Small intestine (tissue), 7 donors: ENCODE data around the gene ZDHHC17. TPM values are rescaled to one million over a fixed set of nuclear protein-coding genes. Genes with fewer than 3 reads are reported as not detected.
A peak's percentile ranks its signal among the peaks of the same experiment; 100 is the strongest.

ENCODE experiments used
- DNase-seq, 2 donors: peaks; one replicate each; pipeline versions ENCODE4 v3.0.0 to v3.0.0-alpha.2; 2013
- FAIRE-seq: peaks from 2 replicates; lab custom pipeline; 2012; peaks lifted over from hg19 to GRCh38; lab: Jason Lieb, UNC
- H3K27ac ChIP-seq, 3 donors: one replicate each; pipeline ENCODE4 v1.5.1; 2013; ENCODE audit warnings: low read length in 2 of 3, mild to moderate bottlenecking in 2 of 3, control low read depth in 1 of 3, inconsistent platforms in 1 of 3, low read depth in 1 of 3, moderate library complexity in 1 of 3
- H3K27me3 ChIP-seq, 3 donors: one replicate each; pipeline ENCODE4 v1.6.1; 2013; ENCODE audit warnings: low read length in 3 of 3, inconsistent platforms in 1 of 3; ENCODE audit not compliant: control insufficient read depth in 3 of 3, insufficient read depth in 3 of 3
- H3K36me3 ChIP-seq, 3 donors: one replicate each; pipeline ENCODE4 v1.6.1; 2013; ENCODE audit warnings: low read length in 3 of 3, inconsistent platforms in 1 of 3, low read depth in 1 of 3, mild to moderate bottlenecking in 1 of 3, moderate library complexity in 1 of 3; ENCODE audit not compliant: control insufficient read depth in 3 of 3, insufficient read depth in 2 of 3
- H3K4me1 ChIP-seq, 3 donors: one replicate each; pipeline ENCODE4 v1.6.1; 2013; ENCODE audit warnings: low read length in 2 of 3, inconsistent platforms in 1 of 3, low read depth in 1 of 3, mild to moderate bottlenecking in 1 of 3, moderate library complexity in 1 of 3; ENCODE audit not compliant: control insufficient read depth in 3 of 3, insufficient read depth in 2 of 3
- H3K4me3 ChIP-seq, 3 donors: one replicate each; pipeline ENCODE4 v1.5.1; 2013; ENCODE audit warnings: low read length in 3 of 3, control low read depth in 1 of 3, inconsistent platforms in 1 of 3, low read depth in 1 of 3, mild to moderate bottlenecking in 1 of 3, moderate library complexity in 1 of 3
- H3K9me3 ChIP-seq, 2 donors: one replicate each; pipeline ENCODE4 v1.6.1; 2013; ENCODE audit warnings: low read depth in 1 of 2, low read length in 1 of 2; ENCODE audit not compliant: control insufficient read depth in 2 of 2, insufficient read depth in 1 of 2
- WGBS, 3 donors: extraction: QIAGEN DNeasy Blood & Tissue Kit; methylation state at CpG; one replicate each; pipeline ENCODE4 v1.1.7; 2013; 5-methylcytosine and 5-hydroxymethylcytosine counted together
- polyA plus RNA-seq, 4 donors: library from polyadenylated mRNA; stranded (reverse) in 3 of 4; unstranded in 1 of 4; fragments of 200-250 nt in 3 of 4; fragments of 120-200 nt in 1 of 4; gene quantifications; one replicate each; pipeline versions ENCODE4 v1.2.1 to v1.2.3, GENCODE V29; 2013
- donor health status: healthy with polysubstance abuse.
- donor health status: control.
- donor health status: control.
- donor health status: Bipolar disorder and iron deficiency.
- donor health status: healthy.

The ZDHHC17 gene
- polyA plus RNA-seq, 4 donors, result 2.2 to 33.0 (median 5.7) TPM

- Histone ChIP-seq H3K36me3 (no peaks in the 10 kb centered on the region), H3K4me3 (no peak overlapping the region), H3K27ac (no peak overlapping the region), H3K27me3 (no peaks in the 10 kb centered on the region), H3K9me3 (peaks cover 0 to 5% of the 10 kb centered on the region in 2 donors), H3K4me1 (peaks cover 0 to 6% (median 3%) of the 10 kb centered on the region in 3 donors)
- FAIRE-seq, result no peak
- no peak for DNase-seq
- WGBS, 3 donors, result 69 to 80% (median 77%) methylated on average over 3 of the region's 3 CpGs
Measured at GRCh38 chr12:76789335-76790050, 25.6 kb downstream of the ZDHHC17 start.

- Histone ChIP-seq H3K36me3 (no peaks in the 10 kb centered on the region), H3K27me3 (no peaks in the 10 kb centered on the region), H3K4me3 (no peak overlapping the region), H3K9me3 (peaks cover 0 to 5% of the 10 kb centered on the region in 2 donors), H3K27ac (no peak overlapping the region), H3K4me1 (peaks cover 0 to 3% (median 0%) of the 10 kb centered on the region in 3 donors)
- peak; percentile 98 for FAIRE-seq
- 49 to 52% (median 50%) methylated on average over 4 of the region's 4 CpGs for WGBS, 3 donors
- DNase-seq, result peak; percentile 32 to 33
Measured at GRCh38 chr12:76790564-76791552, 26.9 kb downstream of the ZDHHC17 start.

GRCh38 chr12:76792828-76793227, 28.9 kb downstream of the ZDHHC17 start:
- Histone ChIP-seq H3K4me3 (no peak overlapping the region), H3K9me3 (peaks cover 0 to 1% of the 10 kb centered on the region in 2 donors), H3K27me3 (no peaks in the 10 kb centered on the region), H3K36me3 (no peaks in the 10 kb centered on the region), H3K27ac (no peak overlapping the region), H3K4me1 (peaks cover 0 to 3% (median 0%) of the 10 kb centered on the region in 3 donors)
- DNase-seq (no peak), FAIRE-seq (no peak)
- 23 to 43% (median 38%) methylated on average over 1 of the region's 1 CpG for WGBS, 3 donors

- 95 to 98% (median 95%) methylated on average over 4 of the region's 4 CpGs for WGBS, 3 donors
- no peak overlapping the region for H3K4me3 ChIP-seq
- no peak overlapping the region for H3K27ac ChIP-seq
- no peaks in the 10 kb centered on the region for H3K4me1 ChIP-seq
- no peak for DNase-seq
- H3K27me3 ChIP-seq, result no peaks in the 10 kb centered on the region
- peaks cover 0 to 15% of the 10 kb centered on the region in 2 donors for H3K9me3 ChIP-seq
- peaks cover 0 to 10% (median 3%) of the 10 kb centered on the region in 3 donors for H3K36me3 ChIP-seq
- no peak for FAIRE-seq
Measured at GRCh38 chr12:76798864-76799263, 34.9 kb downstream of the ZDHHC17 start.

GRCh38 chr12:76799362-76799761, 35.4 kb downstream of the ZDHHC17 start:
- WGBS, 3 donors, result 92% methylated on average over 2 of the region's 2 CpGs
- Histone ChIP-seq H3K4me3 (no peak overlapping the region), H3K36me3 (peaks cover 0 to 10% (median 3%) of the 10 kb centered on the region in 3 donors), H3K27ac (no peak overlapping the region), H3K4me1 (no peaks in the 10 kb centered on the region), H3K27me3 (no peaks in the 10 kb centered on the region), H3K9me3 (peaks cover 0 to 15% of the 10 kb centered on the region in 2 donors)
- FAIRE-seq (no peak), DNase-seq (no peak)

- Histone ChIP-seq H3K4me3 (no peak overlapping the region), H3K4me1 (no peaks in the 10 kb centered on the region), H3K36me3 (peaks cover 0 to 19% (median 5%) of the 10 kb centered on the region in 3 donors), H3K9me3 (peaks cover 0 to 15% of the 10 kb centered on the region in 2 donors), H3K27me3 (no peaks in the 10 kb centered on the region), H3K27ac (no peak overlapping the region)
- no peak for DNase-seq
- 96 to 99% (median 97%) methylated on average over 3 of the region's 3 CpGs for WGBS, 3 donors
- no peak for FAIRE-seq
Measured at GRCh38 chr12:76802060-76802459, 38.1 kb downstream of the ZDHHC17 start.

GRCh38 chr12:76804435-76804976, 40.6 kb downstream of the ZDHHC17 start:
- peak overlapping the region in 1 of 3 donors; percentile 12 for H3K4me3 ChIP-seq
- peaks cover 0 to under 1% (median 0%) of the 10 kb centered on the region in 3 donors for H3K4me1 ChIP-seq
- 21 to 68% (median 49%) methylated on average over 8 of the region's 8 CpGs for WGBS, 3 donors
- DNase-seq (peak; percentile 78 to 84), FAIRE-seq (no peak)
- H3K27ac ChIP-seq, result peak overlapping the region in 1 of 3 donors; percentile 64
- H3K9me3 ChIP-seq, result peaks cover 0 to 15% of the 10 kb centered on the region in 2 donors
- H3K27me3 ChIP-seq, result no peaks in the 10 kb centered on the region
- peaks cover 0 to 17% (median 1%) of the 10 kb centered on the region in 3 donors for H3K36me3 ChIP-seq
